Adrenal gland (tissue), 12 donors: ENCODE measurements around the gene C1QTNF1. TPM values are rescaled to one million over a fixed set of nuclear protein-coding genes. Genes with fewer than 3 reads are reported as not detected.
A peak's percentile ranks its signal among the peaks of the same experiment; 100 is the strongest.
"Not testable (repeated sequence)": the region's sequence is repeated elsewhere in the genome, so short reads cannot be mapped to it uniquely, and the experiment has no call there.

Source experiments
- DNase-seq, 7 donors: peaks; one replicate each; pipeline ENCODE4 v3.0.0-alpha.2; 2019 to 2020
- H3K27ac ChIP-seq, 5 donors: fragments of 200-600 bp; sonication (generic) in 4 of 5; 1 replicate in 3 of 5; 2 replicates in 2 of 5; pipeline versions ENCODE4 v1.5.1 to v1.8.0; 2016 to 2020; ENCODE audit warnings: mild to moderate bottlenecking in 1 of 5
- H3K27me3 ChIP-seq: fragments of 200-600 bp; 2 replicates; pipeline ENCODE4 v1.8.0; 2021
- H3K36me3 ChIP-seq, 2 donors: fragments of 200-600 bp; replicated peaks in 1 of 2; 1 replicate in 1 of 2; 2 replicates in 1 of 2; pipeline versions ENCODE4 v1.5.1 to v1.8.0; 2018 to 2022
- H3K4me1 ChIP-seq, 2 donors: fragments of 200-600 bp; replicated peaks in 1 of 2; 1 replicate in 1 of 2; 2 replicates in 1 of 2; pipeline versions ENCODE4 v1.5.1 to v1.8.0; 2018 to 2021
- H3K4me3 ChIP-seq, 4 donors: fragments of 200-600 bp; sonication (generic) in 3 of 4; one replicate each; pipeline ENCODE4 v1.5.1; 2016 to 2018
- H3K9me3 ChIP-seq, 3 donors: fragments of 200-600 bp; sonication (generic) in 1 of 3; replicated peaks in 1 of 3; 1 replicate in 2 of 3; 2 replicates in 1 of 3; pipeline versions ENCODE4 v1.5.1 to v1.8.0; 2016 to 2021
- POLR2A ChIP-seq, 2 donors: fragments of 450-650 bp; IDR thresholded peaks; one replicate each; pipeline ENCODE4 v1.6.1; 2017; ENCODE audit warnings: antibody characterized with exemption in 2 of 2, mild to moderate bottlenecking in 2 of 2, moderate library complexity in 1 of 2
- WGBS, 4 donors: extraction: QIAGEN DNeasy Blood & Tissue Kit in 2 of 4; methylation state at CpG; one replicate each; pipeline versions ENCODE4 v1.1.5 to v1.1.7; 2013 to 2017; 5-methylcytosine and 5-hydroxymethylcytosine counted together
- intact Hi-C, 2 donors: fragments of 100-400 bp; cut with DNase I; formaldehyde crosslinking; loops; one replicate each; pipeline versions ENCODE4 v1.14.1 to v1.15.0; 2022 to 2023
- polyA plus RNA-seq, 3 donors: library from polyadenylated mRNA; stranded (reverse); fragments of 200-250 nt in 2 of 3; fragments of 350-450 nt in 1 of 3; fragmentation: Illumina TruSeq in 1 of 3; extraction: RNeasy Lipid Tissue Mini Kit (QIAGEN cat#74804) in 1 of 3; gene quantifications; one replicate each; pipeline ENCODE4 v1.2.3, GENCODE V29; 2013 to 2014
- total RNA-seq, 9 donors: library from RNA; depleted of rRNA in 4 of 9; stranded (reverse); fragments of >200 nt in 4 of 9; fragments of 120-200 nt in 1 of 9; fragmentation: NEBNext Ultra II Directional in 1 of 9; extraction: Animal tissue kit (Norgen Biotek cat#: 25700) in 1 of 9; gene quantifications; one replicate each; pipeline versions ENCODE4 v1.1.0 to v1.2.4, GENCODE V29; 2013 to 2023
- TF ChIP-seq, protein P1 (sequence below), 6 experiments: fragments of 450-650 bp in 4 of 6; fragments of 200-600 bp in 2 of 6; sonication (generic) in 1 of 6; IDR thresholded peaks; 1 replicate in 5 of 6; 2 replicates in 1 of 6; pipeline versions ENCODE4 v1.5.1 to v1.8.0; 2016 to 2021; ENCODE audit warnings: antibody characterized with exemption in 6 of 6, mild to moderate bottlenecking in 2 of 6, moderate library complexity in 1 of 6
- donor health status: healthy with polysubstance abuse.
- donor health status: Bipolar disorder and iron deficiency.
- donor health status: DM: yes; HTN: yes; CAD: no.
- donor health status: DM: no; HTN: no; CAD: no.
- donor health status: DM: no; HTN: no; CAD: no.
- donor health status: DM: yes; HTN: yes; CAD: no.

The C1QTNF1 gene
- total and polyA plus RNA-seq, 12 donors = 17.2 to 175 (median 120) TPM

DNA sequence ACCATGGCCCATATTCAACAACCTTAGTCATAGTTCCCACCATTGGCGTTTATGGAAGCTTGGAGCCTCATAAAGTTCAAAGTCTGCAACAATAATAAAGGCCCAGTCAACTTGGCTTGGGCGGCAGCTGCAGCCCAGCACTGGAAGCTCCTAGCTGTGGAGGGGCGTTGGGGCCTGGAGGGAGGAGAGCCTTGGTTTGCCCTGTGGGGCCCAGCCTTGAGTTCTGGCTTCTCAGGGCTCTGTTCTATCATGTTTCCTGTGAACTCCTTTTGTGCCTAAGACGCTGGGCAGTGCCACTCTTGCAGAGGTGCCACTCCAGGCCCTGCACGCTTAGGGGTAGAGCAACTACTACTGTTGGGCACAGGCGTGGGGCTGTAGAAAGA, 49.7 kb downstream of the C1QTNF1 start:
- peaks cover 0 to 8% of the 10 kb centered on the region in 2 donors for H3K36me3 ChIP-seq
- H3K27ac ChIP-seq = peak overlapping the region in 2 of 5 donors; percentile 46 to 90
- H3K4me3 ChIP-seq = no peak overlapping the region
- TF ChIP-seq POLR2A (IDR thresholded peaks at IDR 0.05) = no peak
- TF ChIP-seq, protein P1, sequence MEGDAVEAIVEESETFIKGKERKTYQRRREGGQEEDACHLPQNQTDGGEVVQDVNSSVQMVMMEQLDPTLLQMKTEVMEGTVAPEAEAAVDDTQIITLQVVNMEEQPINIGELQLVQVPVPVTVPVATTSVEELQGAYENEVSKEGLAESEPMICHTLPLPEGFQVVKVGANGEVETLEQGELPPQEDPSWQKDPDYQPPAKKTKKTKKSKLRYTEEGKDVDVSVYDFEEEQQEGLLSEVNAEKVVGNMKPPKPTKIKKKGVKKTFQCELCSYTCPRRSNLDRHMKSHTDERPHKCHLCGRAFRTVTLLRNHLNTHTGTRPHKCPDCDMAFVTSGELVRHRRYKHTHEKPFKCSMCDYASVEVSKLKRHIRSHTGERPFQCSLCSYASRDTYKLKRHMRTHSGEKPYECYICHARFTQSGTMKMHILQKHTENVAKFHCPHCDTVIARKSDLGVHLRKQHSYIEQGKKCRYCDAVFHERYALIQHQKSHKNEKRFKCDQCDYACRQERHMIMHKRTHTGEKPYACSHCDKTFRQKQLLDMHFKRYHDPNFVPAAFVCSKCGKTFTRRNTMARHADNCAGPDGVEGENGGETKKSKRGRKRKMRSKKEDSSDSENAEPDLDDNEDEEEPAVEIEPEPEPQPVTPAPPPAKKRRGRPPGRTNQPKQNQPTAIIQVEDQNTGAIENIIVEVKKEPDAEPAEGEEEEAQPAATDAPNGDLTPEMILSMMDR (IDR thresholded peaks at IDR 0.05) = no peak
- H3K4me1 ChIP-seq = peaks cover 9 to 22% of the 10 kb centered on the region in 2 donors
- WGBS, 4 donors = 88 to 99% (median 91%) methylated on average over 5 to 6 of the region's 6 CpGs
- H3K27me3 ChIP-seq = no peaks in the 10 kb centered on the region
- no peak for DNase-seq
- intact Hi-C loops = no loop called here
- H3K9me3 ChIP-seq = no peaks in the 10 kb centered on the region

DNA sequence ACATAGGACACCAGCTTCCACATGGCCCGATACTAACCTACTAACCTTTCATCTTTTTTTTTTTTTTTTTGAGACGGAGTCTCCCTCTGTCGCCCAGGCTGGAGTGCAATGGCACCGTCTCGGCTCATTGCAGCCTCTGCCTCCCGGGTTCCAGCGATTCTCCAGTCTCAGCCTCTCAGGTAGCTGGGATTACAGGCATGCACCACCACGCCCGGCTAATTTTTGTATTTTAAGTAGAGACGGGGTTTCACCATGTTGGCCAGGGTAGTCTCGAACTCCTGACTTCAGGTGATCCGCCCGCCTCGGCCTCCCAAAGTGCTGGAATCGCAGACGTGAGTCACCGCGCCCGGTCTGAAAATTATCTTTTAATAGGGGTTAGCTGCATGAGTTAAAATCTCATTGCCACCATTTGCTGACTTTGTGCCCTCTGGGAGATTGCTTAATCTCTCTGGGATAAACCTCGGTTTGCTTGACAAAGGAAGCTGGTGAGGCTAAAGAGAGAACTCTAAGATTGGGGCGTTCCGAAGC, 50.2 kb downstream of the C1QTNF1 start:
- H3K27ac ChIP-seq = peak overlapping the region in 4 of 5 donors; percentile 46 to 92 (median 74)
- H3K9me3 ChIP-seq, DNase-seq, H3K27me3 ChIP-seq, intact Hi-C loops: not testable (repeated sequence)
- peaks cover 9 to 22% of the 10 kb centered on the region in 2 donors for H3K4me1 ChIP-seq
- H3K36me3 ChIP-seq = peaks cover 0 to 13% of the 10 kb centered on the region in 2 donors
- 62 to 76% (median 66%) methylated on average over 21 to 22 of the region's 22 CpGs for WGBS, 4 donors
- H3K4me3 ChIP-seq = peak overlapping the region in 1 of 4 donors; percentile 99

DNA sequence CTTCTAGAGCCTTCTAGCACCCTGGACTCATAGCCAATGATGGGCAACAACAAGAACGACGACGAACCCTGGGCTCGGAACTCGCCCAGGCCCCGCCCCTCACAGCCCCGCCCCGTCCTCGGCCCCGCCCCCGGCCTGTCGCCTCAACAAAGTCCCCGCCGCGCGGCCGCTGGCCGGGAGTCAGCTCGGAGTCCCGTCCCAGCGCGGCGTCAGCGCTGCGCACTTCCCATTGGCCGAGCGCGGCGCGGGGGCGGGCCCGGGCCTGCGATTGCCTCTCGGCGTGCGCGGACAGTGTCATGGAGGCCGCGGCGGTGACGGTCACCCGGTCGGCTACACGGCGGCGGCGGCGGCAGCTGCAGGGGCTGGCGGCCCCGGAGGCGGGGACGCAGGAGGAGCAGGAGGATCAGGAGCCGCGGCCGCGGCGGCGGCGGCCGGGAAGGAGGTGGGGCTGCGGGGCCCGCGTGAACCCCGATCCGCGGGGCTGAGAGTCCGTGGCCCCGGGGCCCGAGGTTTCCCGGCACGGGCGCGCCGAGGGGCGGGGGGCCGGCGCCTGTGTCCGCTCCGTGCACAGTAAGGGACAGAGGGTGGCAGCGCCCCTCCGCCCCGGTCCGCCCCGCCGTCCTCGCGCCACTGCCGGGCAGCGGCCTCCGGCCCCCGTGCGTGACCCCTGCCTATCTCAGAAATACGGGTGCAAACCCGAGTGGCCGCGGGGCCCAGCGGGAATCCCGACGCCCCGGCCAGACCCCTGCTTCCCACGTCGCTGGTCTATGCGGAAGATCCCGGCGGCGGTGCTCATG, 50.9 kb downstream of the C1QTNF1 start, which contains the start of gene ENGASE:
Gene ENGASE (plus strand): TSS at position 176 of the 797 bp plus-strand sequence. CDS start 121 bp downstream, at position 297.
- Histone ChIP-seq H3K27ac (peak within 1 kb of the TSS in 4 of 5 donors; percentile 69 to 92 (median 85)), H3K27me3 (no peaks in the 10 kb centered on the region), H3K9me3 (no peaks in the 10 kb centered on the region), H3K36me3 (peaks cover 0 to 20% of the 10 kb centered on the region in 2 donors), H3K4me1 (peaks cover 9 to 22% of the 10 kb centered on the region in 2 donors), H3K4me3 (peak within 1 kb of the TSS; percentile 8 to 99 (median 72))
- 0 to 1% (median 1%) methylated on average over 10 to 97 of the region's 106 CpGs for WGBS, 4 donors
- peak; percentile 47 to 69 for TF ChIP-seq POLR2A (IDR thresholded peaks at IDR 0.05)
- TF ChIP-seq, protein P1 (IDR thresholded peaks at IDR 0.05) = no peak
- DNase-seq = peak; percentile 93 to 98 (median 96)
- intact Hi-C loops = no loop called here

DNA sequence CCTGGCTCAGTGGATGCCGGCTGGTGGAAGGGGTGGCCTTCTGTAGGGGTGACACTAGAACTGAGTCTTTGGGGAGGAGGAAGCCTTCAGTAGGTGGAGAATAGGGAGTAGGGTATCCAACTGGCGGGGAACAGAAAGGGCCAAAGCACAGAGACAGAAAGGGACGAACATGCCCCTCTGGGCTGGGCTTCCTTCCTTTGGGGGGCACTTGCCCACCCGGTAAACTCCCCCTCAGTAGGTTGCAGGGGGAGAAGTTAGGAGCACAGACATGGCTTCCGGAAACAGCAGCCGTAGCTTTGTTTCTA, 51.4 kb downstream of the C1QTNF1 start:
- Histone ChIP-seq H3K4me1 (peaks cover 9 to 22% of the 10 kb centered on the region in 2 donors), H3K4me3 (peak overlapping the region; percentile 8 to 99 (median 72)), H3K27ac (peak overlapping the region in 4 of 5 donors; percentile 69 to 92 (median 85)), H3K27me3 (no peaks in the 10 kb centered on the region), H3K9me3 (no peaks in the 10 kb centered on the region), H3K36me3 (peaks cover 0 to 25% of the 10 kb centered on the region in 2 donors)
- TF ChIP-seq, protein P1 (IDR thresholded peaks at IDR 0.05) = no peak
- TF ChIP-seq POLR2A (IDR thresholded peaks at IDR 0.05) = no peak
- intact Hi-C loops = no loop called here
- no peak for DNase-seq
- WGBS, 4 donors = 10 to 21% (median 17%) methylated on average over 5 to 6 of the region's 6 CpGs
